ENCODE data around the gene GALNT3. TPM values are rescaled to one million over a fixed set of nuclear protein-coding genes. Genes with fewer than 3 reads are reported as not detected.

Gene GALNT3
- total and polyA plus RNA-seq, 7 experiments from 2014 or later, result 2.5 to 20.3 (median 3.7) TPM; not detected in 2

DNA sequence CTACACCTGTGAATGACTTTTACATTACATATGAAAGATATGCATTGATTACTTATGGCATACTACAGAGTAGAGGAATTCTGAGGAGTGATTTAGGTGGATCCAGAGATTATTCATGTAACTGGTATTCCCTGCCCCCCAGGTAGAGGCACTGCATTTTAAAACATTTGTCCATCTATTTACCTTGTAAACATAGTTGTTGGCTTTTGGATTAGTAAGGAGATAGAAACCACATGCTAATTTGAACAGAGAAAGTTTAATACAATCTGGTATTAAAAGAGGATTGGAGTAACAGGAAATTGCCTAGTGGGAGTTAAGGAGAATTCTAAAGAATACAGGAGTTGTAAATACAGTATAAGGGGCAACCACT lies 15.9 kb downstream of the GALNT3 start:
- Histone ChIP-seq H3K27me3 (ENCODE audit: control insufficient read depth in 2 of 2, insufficient read depth in 2 of 2, low read length in 2 of 2) (no peaks in the 10 kb centered on the region), H3K27ac (ENCODE audit: low read depth, low read length) (no peak overlapping the region), H3K36me3 (ENCODE audit: control insufficient read depth in 2 of 3, insufficient read depth in 3 of 3, low read length in 3 of 3) (no peaks in the 10 kb centered on the region), H3K4me3 (ENCODE audit: low read length) (no peak overlapping the region), H3K4me1 (ENCODE audit: control insufficient read depth in 2 of 2, insufficient read depth in 2 of 2, low read length in 2 of 2) (peaks cover 0 to 9% of the 10 kb centered on the region in 2 donors), H3K9me3 (ENCODE audit: control insufficient read depth in 2 of 3, low read length in 3 of 3) (peaks cover 0 to 6% (median 0%) of the 10 kb centered on the region in 3 experiments)
- H3K9me3 Mint-ChIP-seq, result peaks cover 0 to 27% (median 9%) of the 10 kb centered on the region in 11 donors
- DNase-seq (no peak), ATAC-seq (no peak)
- peaks cover 0 to 6% (median 3%) of the 10 kb centered on the region in 5 donors for H3K27me3 Mint-ChIP-seq
- ChIA-PET POLR2A (no interaction called here), CTCF (no interaction called here)
- H3K4me1 Mint-ChIP-seq, result peaks cover 0 to 16% (median 0%) of the 10 kb centered on the region in 7 donors
- peak overlapping the region in 1 of 9 donors; percentile 60 for H3K27ac Mint-ChIP-seq
- no peak overlapping the region for H3K4me3 Mint-ChIP-seq
- intact Hi-C loops (cut with micrococcal nuclease), result loop anchor here in 1 of 2 donors (2.0 kb wide), 2 partner anchors 97 to 377 kb away; no protein-coding TSS in a partner anchor
- peaks cover 9 to 34% (median 14%) of the 10 kb centered on the region in 5 donors for H3K36me3 Mint-ChIP-seq

DNA sequence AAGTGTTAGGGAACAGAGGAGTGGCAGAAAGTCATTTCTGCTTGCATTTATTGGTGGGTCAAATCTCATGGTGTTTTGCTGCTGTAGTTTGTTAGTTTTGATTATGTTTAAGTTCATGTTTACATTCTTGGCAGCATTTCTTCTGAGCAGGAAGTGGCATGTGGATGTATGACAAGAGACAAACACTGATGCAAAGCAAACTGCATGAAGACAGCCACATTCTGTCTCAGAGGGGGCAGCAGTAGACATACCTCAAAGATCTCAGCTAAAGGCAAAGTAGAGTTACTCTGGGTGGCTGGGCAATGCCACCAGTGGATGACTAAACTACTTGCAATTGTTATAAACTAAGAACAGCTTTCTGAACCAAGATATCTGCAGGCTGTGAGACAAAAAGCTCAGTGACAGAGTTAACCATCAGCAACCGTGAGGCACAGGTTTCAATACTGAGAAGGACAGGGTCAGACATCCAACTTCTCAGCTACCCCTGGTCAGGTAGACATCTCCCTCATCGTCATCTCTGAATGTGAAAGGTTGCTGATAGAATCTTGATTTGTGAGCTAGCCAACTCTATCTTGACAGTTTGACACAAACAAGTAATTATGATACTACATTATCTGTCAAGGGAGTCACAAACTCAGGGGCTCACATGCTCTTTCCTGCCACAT lies 16.4 kb downstream of the GALNT3 start:
- no peak overlapping the region for H3K27ac ChIP-seq (ENCODE audit: low read depth, low read length)
- ATAC-seq (peak; percentile 42), DNase-seq (no peak)
- H3K27me3 Mint-ChIP-seq, result peaks cover 0 to 6% (median 4%) of the 10 kb centered on the region in 5 donors
- H3K4me3 ChIP-seq (ENCODE audit: low read length), result no peak overlapping the region
- intact Hi-C loops (cut with micrococcal nuclease), result loop anchor here in 1 of 2 donors (2.0 kb wide), 3 partner anchors 17 to 377 kb away; partner anchors contain the start of gene GALNT3
- H3K9me3 Mint-ChIP-seq, result peaks cover 0 to 27% (median 9%) of the 10 kb centered on the region in 11 donors
- H3K4me1 ChIP-seq (ENCODE audit: control insufficient read depth in 2 of 2, insufficient read depth in 2 of 2, low read length in 2 of 2), result peaks cover 0 to 9% of the 10 kb centered on the region in 2 donors
- H3K27me3 ChIP-seq (ENCODE audit: control insufficient read depth in 2 of 2, insufficient read depth in 2 of 2, low read length in 2 of 2), result no peaks in the 10 kb centered on the region
- peak overlapping the region in 1 of 9 donors; percentile 60 for H3K27ac Mint-ChIP-seq
- peaks cover 0 to 19% (median 0%) of the 10 kb centered on the region in 7 donors for H3K4me1 Mint-ChIP-seq
- ChIA-PET POLR2A (no interaction called here), CTCF (no interaction called here)
- H3K9me3 ChIP-seq (ENCODE audit: control insufficient read depth in 2 of 3, low read length in 3 of 3), result peaks cover 0 to 6% (median 0%) of the 10 kb centered on the region in 3 experiments
- peaks cover 9 to 36% (median 14%) of the 10 kb centered on the region in 5 donors for H3K36me3 Mint-ChIP-seq
- H3K4me3 Mint-ChIP-seq, result peak overlapping the region in 1 of 10 donors; percentile 13
- no peaks in the 10 kb centered on the region for H3K36me3 ChIP-seq (ENCODE audit: control insufficient read depth in 2 of 3, insufficient read depth in 3 of 3, low read length in 3 of 3)

DNA sequence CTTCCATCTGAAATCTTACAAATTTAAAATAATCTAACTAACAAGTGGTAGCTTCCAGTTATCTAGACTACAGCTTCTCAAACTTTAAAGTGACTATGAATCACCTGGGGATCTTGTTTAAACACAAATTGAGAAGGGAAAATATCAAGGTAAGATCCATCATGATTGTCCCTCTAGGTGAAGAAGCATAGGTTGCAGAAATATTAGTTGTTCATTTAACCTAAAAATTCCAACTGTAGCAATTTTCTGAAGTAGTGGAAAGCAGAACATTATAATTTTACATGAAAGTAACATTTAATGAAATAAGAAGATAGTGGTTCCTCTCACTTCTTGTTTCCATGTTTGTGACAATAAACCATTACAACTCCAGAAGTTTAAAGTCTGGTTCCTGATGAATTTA lies 17.3 kb downstream of the GALNT3 start:
- Histone ChIP-seq H3K27ac (ENCODE audit: low read depth, low read length) (no peak overlapping the region), H3K9me3 (ENCODE audit: control insufficient read depth in 2 of 3, low read length in 3 of 3) (peaks cover 0 to 6% (median 0%) of the 10 kb centered on the region in 3 experiments), H3K36me3 (ENCODE audit: control insufficient read depth in 2 of 3, insufficient read depth in 3 of 3, low read length in 3 of 3) (no peaks in the 10 kb centered on the region), H3K27me3 (ENCODE audit: control insufficient read depth in 2 of 2, insufficient read depth in 2 of 2, low read length in 2 of 2) (no peaks in the 10 kb centered on the region), H3K4me3 (ENCODE audit: low read length) (no peak overlapping the region), H3K4me1 (ENCODE audit: control insufficient read depth in 2 of 2, insufficient read depth in 2 of 2, low read length in 2 of 2) (peaks cover 0 to 9% of the 10 kb centered on the region in 2 donors)
- H3K9me3 Mint-ChIP-seq, result peaks cover 0 to 27% (median 9%) of the 10 kb centered on the region in 11 donors
- intact Hi-C loops (cut with micrococcal nuclease), result loop anchor here in 1 of 2 donors (2.0 kb wide), 1 partner anchor 18 kb away; the partner anchor contains the start of gene GALNT3
- ATAC-seq, result no peak
- POLR2A ChIA-PET, result no interaction called here
- H3K4me3 Mint-ChIP-seq, result no peak overlapping the region
- peaks cover 0 to 19% (median 0%) of the 10 kb centered on the region in 7 donors for H3K4me1 Mint-ChIP-seq
- no peak for DNase-seq
- H3K36me3 Mint-ChIP-seq, result peaks cover 9 to 39% (median 13%) of the 10 kb centered on the region in 5 donors
- CTCF ChIA-PET, result no interaction called here
- H3K27me3 Mint-ChIP-seq, result peaks cover 0 to 9% (median 4%) of the 10 kb centered on the region in 5 donors
- H3K27ac Mint-ChIP-seq, result no peak overlapping the region

DNA sequence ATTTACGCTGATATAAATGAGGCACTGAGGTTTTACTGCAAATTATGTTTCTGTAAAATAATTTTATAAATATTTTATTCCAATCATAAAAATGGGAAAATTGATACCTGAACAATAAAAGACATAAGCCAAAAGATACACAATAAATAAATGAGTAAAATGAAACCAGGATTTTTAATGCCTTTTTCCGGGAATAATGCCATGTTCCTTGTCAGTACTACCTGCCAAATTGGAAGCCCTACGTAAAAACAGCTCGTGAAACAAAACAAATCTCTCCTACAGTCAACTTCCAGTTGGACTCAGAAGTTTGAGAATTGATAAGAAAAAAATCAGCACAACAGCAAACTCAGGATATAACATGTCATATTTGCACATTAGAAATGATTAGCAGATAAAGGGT lies 18.0 kb downstream of the GALNT3 start:
- H3K4me3 Mint-ChIP-seq, result no peak overlapping the region
- H3K27ac Mint-ChIP-seq, result no peak overlapping the region
- ChIA-PET CTCF (no interaction called here), POLR2A (no interaction called here)
- H3K9me3 Mint-ChIP-seq, result peaks cover 0 to 27% (median 9%) of the 10 kb centered on the region in 11 donors
- Histone ChIP-seq H3K4me1 (ENCODE audit: control insufficient read depth in 2 of 2, insufficient read depth in 2 of 2, low read length in 2 of 2) (peaks cover 0 to 9% of the 10 kb centered on the region in 2 donors), H3K4me3 (ENCODE audit: low read length) (no peak overlapping the region), H3K27me3 (ENCODE audit: control insufficient read depth in 2 of 2, insufficient read depth in 2 of 2, low read length in 2 of 2) (no peaks in the 10 kb centered on the region), H3K27ac (ENCODE audit: low read depth, low read length) (no peak overlapping the region), H3K36me3 (ENCODE audit: control insufficient read depth in 2 of 3, insufficient read depth in 3 of 3, low read length in 3 of 3) (no peaks in the 10 kb centered on the region), H3K9me3 (ENCODE audit: control insufficient read depth in 2 of 3, low read length in 3 of 3) (peaks cover 0 to 6% (median 0%) of the 10 kb centered on the region in 3 experiments)
- ATAC-seq (no peak), DNase-seq (no peak)
- peaks cover 8 to 40% (median 13%) of the 10 kb centered on the region in 5 donors for H3K36me3 Mint-ChIP-seq
- intact Hi-C loops (cut with micrococcal nuclease), result loop anchor here in 1 of 2 donors (2.0 kb wide), 1 partner anchor 19 kb away; the partner anchor contains the start of gene GALNT3
- peaks cover 0 to 19% (median 0%) of the 10 kb centered on the region in 7 donors for H3K4me1 Mint-ChIP-seq
- H3K27me3 Mint-ChIP-seq, result peaks cover 0 to 9% (median 4%) of the 10 kb centered on the region in 5 donors

DNA sequence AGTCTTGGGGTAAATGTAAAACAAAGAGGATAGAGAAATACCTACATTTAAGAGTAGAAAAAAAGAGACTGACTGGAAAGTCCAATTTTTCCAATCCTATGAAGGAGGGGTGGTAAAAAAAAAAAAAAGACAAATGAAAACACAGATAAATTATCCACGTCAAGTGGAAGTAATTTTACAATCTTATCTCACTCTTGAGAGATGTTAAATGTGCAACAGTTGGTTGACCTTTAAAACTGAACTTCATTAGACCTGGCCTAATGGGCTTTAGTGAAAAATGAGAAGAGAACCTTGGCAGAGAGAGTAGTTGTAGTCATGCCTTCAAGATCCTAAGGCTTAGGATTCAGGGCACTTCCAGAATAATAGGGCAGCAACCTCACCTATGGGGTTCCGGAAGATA lies 20.4 kb downstream of the GALNT3 start:
- intact Hi-C loops (cut with micrococcal nuclease), result no loop called here
- no peaks in the 10 kb centered on the region for H3K27me3 ChIP-seq (ENCODE audit: control insufficient read depth in 2 of 2, insufficient read depth in 2 of 2, low read length in 2 of 2)
- POLR2A ChIA-PET, result no interaction called here
- H3K36me3 ChIP-seq (ENCODE audit: control insufficient read depth in 2 of 3, insufficient read depth in 3 of 3, low read length in 3 of 3), result no peaks in the 10 kb centered on the region
- DNase-seq (no peak), ATAC-seq (no peak)
- Mint-ChIP-seq H3K4me3 (no peak overlapping the region), H3K4me1 (peaks cover 0 to 19% (median 0%) of the 10 kb centered on the region in 7 donors), H3K27me3 (peaks cover 0 to 5% (median 4%) of the 10 kb centered on the region in 5 donors), H3K36me3 (peaks cover 0 to 26% (median 4%) of the 10 kb centered on the region in 5 donors), H3K27ac (no peak overlapping the region), H3K9me3 (peaks cover 0 to 5% (median 0%) of the 10 kb centered on the region in 11 donors)
- H3K27ac ChIP-seq (ENCODE audit: low read depth, low read length), result no peak overlapping the region
- H3K4me3 ChIP-seq (ENCODE audit: low read length), result no peak overlapping the region
- peaks cover 0 to 9% of the 10 kb centered on the region in 2 donors for H3K4me1 ChIP-seq (ENCODE audit: control insufficient read depth in 2 of 2, insufficient read depth in 2 of 2, low read length in 2 of 2)
- H3K9me3 ChIP-seq (ENCODE audit: control insufficient read depth in 2 of 3, low read length in 3 of 3), result no peaks in the 10 kb centered on the region
- CTCF ChIA-PET, result no interaction called here

DNA sequence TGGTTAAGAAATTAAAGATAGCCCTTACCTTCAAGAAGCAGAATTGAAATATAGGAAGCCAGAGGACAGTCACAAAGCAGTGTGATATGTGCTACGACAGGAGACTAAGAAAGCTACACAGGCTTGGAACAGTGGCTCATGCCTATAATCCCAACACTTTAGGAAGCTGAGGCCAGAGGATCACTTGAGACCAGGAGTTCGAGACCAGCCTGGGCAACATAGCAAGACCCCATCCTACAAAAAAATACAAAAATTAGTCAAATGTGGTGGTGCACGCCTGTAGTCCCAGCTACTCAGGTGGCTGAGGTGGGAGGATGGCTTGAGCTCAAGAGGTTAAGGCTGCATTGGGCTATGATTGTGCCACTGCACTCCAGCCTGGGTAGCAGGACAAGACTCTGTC lies 21.9 kb downstream of the GALNT3 start:
- no peak overlapping the region for H3K27ac Mint-ChIP-seq

More for the DNA sequence above, 21.9 kb downstream of the GALNT3 start:
- peaks cover 0 to 8% (median 0%) of the 10 kb centered on the region in 7 donors for H3K4me1 Mint-ChIP-seq
- no peak overlapping the region for H3K4me3 ChIP-seq (ENCODE audit: low read length)
- ChIA-PET CTCF (no interaction called here), POLR2A (interaction anchor here (0.5 kb wide), 1 partner anchor 110 kb away, joined by 3 read pairs; no protein-coding TSS in a partner anchor)
- peaks cover 0 to 5% (median 4%) of the 10 kb centered on the region in 5 donors for H3K27me3 Mint-ChIP-seq
- no peaks in the 10 kb centered on the region for H3K9me3 Mint-ChIP-seq
- no peak overlapping the region for H3K27ac ChIP-seq (ENCODE audit: low read depth, low read length)
- H3K36me3 Mint-ChIP-seq, result peaks cover 0 to 19% (median 0%) of the 10 kb centered on the region in 5 donors
- no peak overlapping the region for H3K4me3 Mint-ChIP-seq
- no peak for DNase-seq
- no peaks in the 10 kb centered on the region for H3K9me3 ChIP-seq (ENCODE audit: control insufficient read depth in 2 of 3, low read length in 3 of 3)
- ATAC-seq, result no peak
- no peaks in the 10 kb centered on the region for H3K36me3 ChIP-seq (ENCODE audit: control insufficient read depth in 2 of 3, insufficient read depth in 3 of 3, low read length in 3 of 3)
- intact Hi-C loops (cut with micrococcal nuclease), result no loop called here
- no peaks in the 10 kb centered on the region for H3K4me1 ChIP-seq (ENCODE audit: control insufficient read depth in 2 of 2, insufficient read depth in 2 of 2, low read length in 2 of 2)
- no peaks in the 10 kb centered on the region for H3K27me3 ChIP-seq (ENCODE audit: control insufficient read depth in 2 of 2, insufficient read depth in 2 of 2, low read length in 2 of 2)

Measured in naive thymus-derived CD4-positive, alpha-beta T cell (primary cell).